ENCODE results near the gene ADAMTSL3.

The ADAMTSL3 gene

GRCh38 chr15:83919319-83919830, 265.5 kb downstream of the ADAMTSL3 start:
- TF ChIP-seq TAF1 (IDR thresholded peaks at IDR 0.05; ENCODE audit: low read depth) (no peak), REST (IDR thresholded peaks at IDR 0.05; ENCODE audit: low read depth) (no peak), NFIC (IDR thresholded peaks at IDR 0.05) (no peak), ZBTB7A (IDR thresholded peaks at IDR 0.05; ENCODE audit: low read depth) (no peak)

DNA sequence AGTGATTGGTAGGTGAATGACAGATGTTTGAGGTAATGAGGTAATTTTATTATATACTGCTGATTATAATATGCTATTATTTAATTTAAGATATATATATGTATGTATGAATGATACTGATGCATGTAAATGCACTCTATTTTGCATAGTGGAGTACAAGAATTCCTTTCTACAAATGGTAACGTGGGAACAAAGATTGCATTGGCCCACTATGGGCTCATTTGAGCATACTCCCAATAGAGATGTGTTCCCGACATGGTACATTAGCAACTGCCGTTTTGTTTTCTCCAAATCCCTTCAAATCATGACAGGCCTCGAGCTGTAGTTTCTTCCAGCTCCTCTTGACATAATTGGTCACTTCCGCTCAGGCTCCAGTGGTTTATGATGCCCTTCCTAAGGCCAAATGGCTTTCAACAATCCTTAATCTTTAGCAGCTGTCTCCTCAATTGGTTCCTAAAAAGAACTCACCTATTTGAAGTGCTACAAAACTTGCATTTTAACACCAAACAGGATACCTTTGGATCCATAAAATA, 266.1 kb downstream of the ADAMTSL3 start:
- TF ChIP-seq TCF12 (IDR thresholded peaks at IDR 0.05; ENCODE audit: low read depth) (no peak), YY1 (IDR thresholded peaks at IDR 0.05; ENCODE audit: low read depth) (no peak), TAF1 (IDR thresholded peaks at IDR 0.05; ENCODE audit: low read depth) (no peak), FOXM1 (IDR thresholded peaks at IDR 0.05; ENCODE audit: borderline replicate concordance, low read depth) (no peak), RAD21 (IDR thresholded peaks at IDR 0.05; ENCODE audit: low read depth) (no peak), EP300 (IDR thresholded peaks at IDR 0.05; ENCODE audit: borderline replicate concordance) (no peak)

- TF ChIP-seq FOXM1 (IDR thresholded peaks at IDR 0.05; ENCODE audit: borderline replicate concordance, low read depth) (no peak), TAF1 (IDR thresholded peaks at IDR 0.05; ENCODE audit: low read depth) (no peak), CEBPB (IDR thresholded peaks at IDR 0.05) (no peak)
Observed at GRCh38 chr15:83922649-83923294, 268.8 kb downstream of the ADAMTSL3 start.

GRCh38 chr15:83926116-83926515, 272.2 kb downstream of the ADAMTSL3 start:
- TF ChIP-seq EP300 (IDR thresholded peaks at IDR 0.05; ENCODE audit: borderline replicate concordance) = no peak
- no peak for TF ChIP-seq TAF1 (IDR thresholded peaks at IDR 0.05; ENCODE audit: low read depth)
- TF ChIP-seq ZBTB7A (IDR thresholded peaks at IDR 0.05; ENCODE audit: low read depth) = no peak
- no peak for TF ChIP-seq CEBPB (IDR thresholded peaks at IDR 0.05)
- TF ChIP-seq, protein P1, sequence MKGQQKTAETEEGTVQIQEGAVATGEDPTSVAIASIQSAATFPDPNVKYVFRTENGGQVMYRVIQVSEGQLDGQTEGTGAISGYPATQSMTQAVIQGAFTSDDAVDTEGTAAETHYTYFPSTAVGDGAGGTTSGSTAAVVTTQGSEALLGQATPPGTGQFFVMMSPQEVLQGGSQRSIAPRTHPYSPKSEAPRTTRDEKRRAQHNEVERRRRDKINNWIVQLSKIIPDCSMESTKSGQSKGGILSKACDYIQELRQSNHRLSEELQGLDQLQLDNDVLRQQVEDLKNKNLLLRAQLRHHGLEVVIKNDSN (IDR thresholded peaks at IDR 0.05) = no peak
- TF ChIP-seq RAD21 (IDR thresholded peaks at IDR 0.05; ENCODE audit: low read depth) = no peak
- TF ChIP-seq REST (IDR thresholded peaks at IDR 0.05; ENCODE audit: low read depth) = no peak
- no peak for TF ChIP-seq CREB1 (IDR thresholded peaks at IDR 0.05; ENCODE audit: low read depth)
- no peak for TF ChIP-seq FOXM1 (IDR thresholded peaks at IDR 0.05; ENCODE audit: borderline replicate concordance, low read depth)
- TF ChIP-seq NFIC (IDR thresholded peaks at IDR 0.05) = no peak
- TF ChIP-seq TEAD4 (IDR thresholded peaks at IDR 0.05) = no peak
- TF ChIP-seq EGR1 (IDR thresholded peaks at IDR 0.05) = no peak
- no peak for TF ChIP-seq TCF12 (IDR thresholded peaks at IDR 0.05; ENCODE audit: low read depth)
- TF ChIP-seq YY1 (IDR thresholded peaks at IDR 0.05; ENCODE audit: low read depth) = no peak
- TF ChIP-seq, protein P2, sequence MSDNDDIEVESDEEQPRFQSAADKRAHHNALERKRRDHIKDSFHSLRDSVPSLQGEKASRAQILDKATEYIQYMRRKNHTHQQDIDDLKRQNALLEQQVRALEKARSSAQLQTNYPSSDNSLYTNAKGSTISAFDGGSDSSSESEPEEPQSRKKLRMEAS (IDR thresholded peaks at IDR 0.05) = no peak

DNA sequence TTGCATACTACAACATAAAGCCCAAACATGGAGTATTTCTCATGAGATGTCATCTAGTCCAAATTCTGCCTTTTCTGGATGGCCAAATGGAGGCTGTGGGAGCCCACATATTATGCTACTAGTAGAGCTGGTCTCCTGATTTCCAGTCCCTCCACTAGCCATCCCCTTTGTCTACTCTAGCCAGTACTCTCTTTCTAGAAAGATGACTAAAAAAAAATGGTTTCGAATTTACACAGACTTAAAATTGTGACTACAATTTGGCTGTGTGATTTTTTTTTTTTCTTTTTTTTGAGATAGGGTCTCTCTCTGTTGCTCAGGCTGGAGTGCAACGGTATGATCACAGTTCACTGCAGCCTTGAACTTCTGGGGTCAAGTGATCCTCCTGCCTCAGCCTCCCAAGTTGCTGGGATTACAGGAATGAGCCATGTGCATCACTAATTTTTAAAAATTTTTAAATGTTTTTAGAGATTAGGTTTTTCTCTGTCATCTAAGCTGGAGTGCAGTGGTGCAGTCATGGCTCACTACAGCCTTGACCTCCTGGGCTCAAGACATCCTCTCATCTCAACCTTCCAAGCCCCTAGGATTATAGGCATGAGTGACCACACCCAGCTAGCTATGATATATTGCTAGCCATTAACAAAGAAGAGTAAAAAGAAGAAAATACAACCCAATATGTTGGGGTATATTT, 273.9 kb downstream of the ADAMTSL3 start:
- no peak for TF ChIP-seq ZBTB7A (IDR thresholded peaks at IDR 0.05; ENCODE audit: low read depth)

DNA sequence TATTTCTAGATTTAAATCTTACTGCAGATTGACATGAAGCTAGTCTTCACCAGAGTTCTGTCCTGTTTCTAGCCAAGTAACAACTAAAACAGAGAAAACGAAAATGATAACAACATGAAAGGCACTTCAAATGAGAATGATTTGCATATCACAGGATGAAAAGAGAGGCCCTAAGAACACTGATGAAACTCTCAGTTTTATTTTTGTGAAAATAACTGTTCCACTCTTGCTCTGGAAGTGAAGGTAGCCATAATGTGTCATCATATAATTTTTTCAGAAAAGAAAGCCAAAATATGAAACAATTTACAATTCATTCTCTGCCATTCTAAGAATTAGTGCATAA, 274.4 kb downstream of the ADAMTSL3 start:
- TF ChIP-seq TEAD4 (IDR thresholded peaks at IDR 0.05) (no peak), RAD21 (IDR thresholded peaks at IDR 0.05; ENCODE audit: low read depth) (no peak), TCF12 (IDR thresholded peaks at IDR 0.05; ENCODE audit: low read depth) (no peak), REST (IDR thresholded peaks at IDR 0.05; ENCODE audit: low read depth) (no peak), ZBTB7A (IDR thresholded peaks at IDR 0.05; ENCODE audit: low read depth) (no peak), EGR1 (IDR thresholded peaks at IDR 0.05) (no peak), TAF1 (IDR thresholded peaks at IDR 0.05; ENCODE audit: low read depth) (no peak), CREB1 (IDR thresholded peaks at IDR 0.05; ENCODE audit: low read depth) (no peak), CEBPB (IDR thresholded peaks at IDR 0.05) (no peak), EP300 (IDR thresholded peaks at IDR 0.05; ENCODE audit: borderline replicate concordance) (no peak), FOXM1 (IDR thresholded peaks at IDR 0.05; ENCODE audit: borderline replicate concordance, low read depth) (no peak), NFIC (IDR thresholded peaks at IDR 0.05) (no peak), YY1 (IDR thresholded peaks at IDR 0.05; ENCODE audit: low read depth) (no peak)
- TF ChIP-seq, protein P1 (IDR thresholded peaks at IDR 0.05) = no peak
- TF ChIP-seq, protein P2 (IDR thresholded peaks at IDR 0.05) = no peak
